Hepatocyte (in vitro differentiated cells): ENCODE measurements around the gene SASS6. TPM values are rescaled to one million over a fixed set of nuclear protein-coding genes. Genes with fewer than 3 reads are reported as not detected.
"Not testable (repeated sequence)": the region's sequence is repeated elsewhere in the genome, so short reads cannot be mapped to it uniquely, and the experiment has no call there.

Experiments used
- DNase-seq: peaks from one replicate; pipeline ENCODE4 v3.0.0-alpha.2; 2016; ENCODE audit warnings: low spot score
- H2AFZ ChIP-seq: fragments of 200-600 bp; sonication (generic); 2 replicates; pipeline ENCODE4 v1.6.0; 2016; ENCODE audit warnings: antibody characterized with exemption, mild to moderate bottlenecking
- H3K27ac ChIP-seq: fragments of 200-600 bp; sonication (generic); 2 replicates; pipeline ENCODE4 v1.5.1; 2016; ENCODE audit warnings: mild to moderate bottlenecking
- H3K27me3 ChIP-seq: fragments of 200-600 bp; sonication (generic); 2 replicates; pipeline ENCODE4 v1.6.1; 2016
- H3K36me3 ChIP-seq: fragments of 200-600 bp; sonication (generic); replicated peaks from 2 replicates; pipeline ENCODE4 v1.5.1; 2016; ENCODE audit warnings: low read depth; ENCODE audit not compliant: insufficient read depth
- H3K4me1 ChIP-seq: fragments of 200-600 bp; sonication (generic); 2 replicates; pipeline ENCODE4 v1.5.1; 2016; ENCODE audit warnings: mild to moderate bottlenecking, moderate library complexity; ENCODE audit not compliant: insufficient read depth
- H3K4me2 ChIP-seq: fragments of 200-600 bp; sonication (generic); 2 replicates; pipeline ENCODE4 v1.6.0; 2016
- H3K4me3 ChIP-seq: fragments of 200-600 bp; sonication (generic); 2 replicates; pipeline ENCODE4 v1.5.1; 2016; ENCODE audit warnings: mild to moderate bottlenecking
- H3K79me2 ChIP-seq: fragments of 200-600 bp; sonication (generic); 2 replicates; pipeline ENCODE4 v1.6.0; 2017; ENCODE audit warnings: mild to moderate bottlenecking
- H3K9me2 ChIP-seq: fragments of 200-600 bp; sonication (generic); replicated peaks from 2 replicates; pipeline ENCODE4 v1.6.0; 2017; ENCODE audit warnings: mild to moderate bottlenecking; ENCODE audit not compliant: insufficient read depth
- H3K9me3 ChIP-seq: fragments of 200-600 bp; sonication (generic); 2 replicates; pipeline ENCODE4 v1.5.1; 2016; ENCODE audit warnings: low read depth, mild to moderate bottlenecking
- H4K20me1 ChIP-seq: fragments of 200-600 bp; sonication (generic); 2 replicates; pipeline ENCODE4 v1.6.0; 2016; ENCODE audit warnings: mild to moderate bottlenecking; ENCODE audit not compliant: insufficient read depth, poor library complexity, severe bottlenecking
- EZH2 ChIP-seq: fragments of 200-600 bp; sonication (generic); IDR thresholded peaks from 2 replicates; pipeline ENCODE4 v1.6.1; 2016; ENCODE audit warnings: antibody characterized with exemption, mild to moderate bottlenecking, borderline replicate concordance
- EZH2phosphoT487 ChIP-seq: fragments of 200-600 bp; sonication (generic); IDR thresholded peaks from one replicate; pipeline ENCODE4 v1.6.1; 2018; ENCODE audit warnings: antibody characterized with exemption, mild to moderate bottlenecking, low read depth, moderate library complexity; ENCODE audit not compliant: unreplicated experiment, severe bottlenecking
- WGBS: methylation state at CpG from one replicate; pipeline ENCODE4 v1.1.6; 2016; ENCODE audit warnings: low lambda C conversion rate; ENCODE audit errors: missing lambda C conversion rate; 5-methylcytosine and 5-hydroxymethylcytosine counted together
- polyA plus RNA-seq: library from polyadenylated mRNA; unstranded; fragments of >200 nt; fragmentation: Nextera tagmentation; extraction: Ambion mirVana; gene quantifications from 2 replicates; pipeline ENCODE4 v1.2.1, GENCODE V29; 2016
- total RNA-seq: library from RNA; depleted of rRNA; stranded (reverse); fragments of >200 nt; gene quantifications from 2 replicates; pipeline ENCODE4 v1.2.3, GENCODE V29; 2014
- TF ChIP-seq, protein P1 (sequence below): fragments of 200-600 bp; sonication (generic); IDR thresholded peaks from 2 replicates; pipeline ENCODE4 v1.5.1; 2016; ENCODE audit warnings: antibody characterized with exemption, mild to moderate bottlenecking; ENCODE audit not compliant: poor library complexity

The SASS6 gene
- total and polyA plus RNA-seq, 2 experiments from 2014 or later: 1.9 to 4.5 TPM

DNA sequence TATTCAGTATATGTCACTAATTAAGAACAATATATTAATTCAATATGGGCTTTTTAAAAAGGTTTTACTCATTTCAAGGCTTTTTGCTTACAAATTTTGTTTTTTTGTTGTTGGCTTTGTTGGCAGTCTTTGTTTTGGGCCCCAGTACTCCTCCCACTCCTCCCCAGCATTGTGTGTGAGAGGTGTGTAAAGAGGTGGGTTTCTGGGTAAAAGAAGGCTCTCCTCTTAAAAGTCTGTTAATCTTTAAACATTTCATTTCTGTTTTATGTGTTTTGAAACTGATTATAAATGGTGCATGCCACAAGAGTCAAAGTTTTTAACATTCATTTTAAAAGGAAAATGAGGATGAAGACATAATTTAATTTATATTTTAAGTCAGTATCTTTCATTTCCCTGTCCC is 79.6 kb downstream of the SASS6 start:
- no peaks in the 10 kb centered on the region for H3K4me1 ChIP-seq
- no peak overlapping the region for H2AFZ ChIP-seq
- H3K79me2 ChIP-seq: peaks cover 95% of the 10 kb centered on the region
- no peak overlapping the region for H3K4me3 ChIP-seq
- H3K36me3 ChIP-seq: no peaks in the 10 kb centered on the region
- H3K27ac ChIP-seq: no peak overlapping the region
- no peaks in the 10 kb centered on the region for H3K9me2 ChIP-seq
- H4K20me1 ChIP-seq: peaks cover 21% of the 10 kb centered on the region
- TF ChIP-seq, protein P1, sequence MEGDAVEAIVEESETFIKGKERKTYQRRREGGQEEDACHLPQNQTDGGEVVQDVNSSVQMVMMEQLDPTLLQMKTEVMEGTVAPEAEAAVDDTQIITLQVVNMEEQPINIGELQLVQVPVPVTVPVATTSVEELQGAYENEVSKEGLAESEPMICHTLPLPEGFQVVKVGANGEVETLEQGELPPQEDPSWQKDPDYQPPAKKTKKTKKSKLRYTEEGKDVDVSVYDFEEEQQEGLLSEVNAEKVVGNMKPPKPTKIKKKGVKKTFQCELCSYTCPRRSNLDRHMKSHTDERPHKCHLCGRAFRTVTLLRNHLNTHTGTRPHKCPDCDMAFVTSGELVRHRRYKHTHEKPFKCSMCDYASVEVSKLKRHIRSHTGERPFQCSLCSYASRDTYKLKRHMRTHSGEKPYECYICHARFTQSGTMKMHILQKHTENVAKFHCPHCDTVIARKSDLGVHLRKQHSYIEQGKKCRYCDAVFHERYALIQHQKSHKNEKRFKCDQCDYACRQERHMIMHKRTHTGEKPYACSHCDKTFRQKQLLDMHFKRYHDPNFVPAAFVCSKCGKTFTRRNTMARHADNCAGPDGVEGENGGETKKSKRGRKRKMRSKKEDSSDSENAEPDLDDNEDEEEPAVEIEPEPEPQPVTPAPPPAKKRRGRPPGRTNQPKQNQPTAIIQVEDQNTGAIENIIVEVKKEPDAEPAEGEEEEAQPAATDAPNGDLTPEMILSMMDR: no peak
- TF ChIP-seq EZH2phosphoT487 (no peak), EZH2 (no peak)
- DNase-seq: no peak
- no peaks in the 10 kb centered on the region for H3K9me3 ChIP-seq
- no peak overlapping the region for H3K4me2 ChIP-seq
- H3K27me3 ChIP-seq: no peaks in the 10 kb centered on the region

DNA sequence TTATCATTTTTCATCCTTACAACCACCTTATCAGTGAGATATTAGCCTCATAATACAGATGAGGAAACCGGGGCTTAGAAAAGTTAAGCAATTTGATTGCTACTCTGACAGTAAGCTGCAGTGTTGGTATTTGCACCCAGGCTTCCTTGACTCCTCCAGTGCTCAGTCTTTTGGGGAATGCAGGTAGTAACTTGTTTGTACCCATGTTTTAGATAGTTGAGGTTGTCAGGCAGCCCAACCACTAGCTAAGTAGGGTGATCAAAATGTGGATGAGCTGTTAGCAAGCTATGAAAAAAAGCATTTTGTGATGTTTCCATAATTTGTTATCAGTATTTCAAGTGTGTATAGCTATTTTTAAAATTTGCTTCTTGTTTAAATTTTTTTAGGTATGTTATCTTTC is 80.8 kb downstream of the SASS6 start:
- 78% methylated on average over 1 of the region's 1 CpG for WGBS
- H3K9me2 ChIP-seq: no peaks in the 10 kb centered on the region
- DNase-seq: no peak
- H3K4me1 ChIP-seq: no peaks in the 10 kb centered on the region
- peaks cover 97% of the 10 kb centered on the region for H3K79me2 ChIP-seq
- peaks cover 32% of the 10 kb centered on the region for H4K20me1 ChIP-seq
- no peaks in the 10 kb centered on the region for H3K36me3 ChIP-seq
- H3K4me2 ChIP-seq: no peak overlapping the region
- H3K9me3 ChIP-seq: no peaks in the 10 kb centered on the region
- no peak overlapping the region for H3K4me3 ChIP-seq
- TF ChIP-seq, protein P1: no peak
- no peak for TF ChIP-seq EZH2
- no peak for TF ChIP-seq EZH2phosphoT487
- no peak overlapping the region for H2AFZ ChIP-seq
- no peaks in the 10 kb centered on the region for H3K27me3 ChIP-seq
- no peak overlapping the region for H3K27ac ChIP-seq

DNA sequence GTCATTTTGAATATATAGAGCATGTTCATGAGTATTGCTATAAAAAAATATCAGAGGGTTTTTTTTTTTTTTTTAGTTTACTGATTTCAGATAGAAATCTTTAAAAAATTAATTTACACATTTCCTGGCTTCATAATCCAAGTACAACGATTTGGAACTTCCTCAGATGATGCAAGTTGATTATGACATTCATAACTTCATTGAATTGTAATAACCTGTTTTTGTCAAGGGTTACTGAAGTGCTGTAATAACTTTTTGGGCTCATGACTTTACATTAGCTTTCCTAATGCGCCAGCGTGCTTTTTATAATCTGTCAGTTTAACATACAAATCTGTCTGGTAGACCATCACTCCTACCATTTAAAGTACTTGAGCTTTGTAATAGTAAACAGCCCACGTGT is 81.3 kb downstream of the SASS6 start:
- Histone ChIP-seq H4K20me1 (peaks cover 35% of the 10 kb centered on the region), H3K9me2 (no peaks in the 10 kb centered on the region), H3K36me3 (no peaks in the 10 kb centered on the region), H3K27me3 (no peaks in the 10 kb centered on the region), H3K9me3 (no peaks in the 10 kb centered on the region), H3K4me2 (no peak overlapping the region), H3K79me2 (peaks cover 97% of the 10 kb centered on the region), H2AFZ (no peak overlapping the region), H3K4me1 (no peaks in the 10 kb centered on the region), H3K27ac (no peak overlapping the region), H3K4me3 (no peak overlapping the region)
- WGBS: 89% methylated on average over 4 of the region's 4 CpGs
- no peak for DNase-seq
- TF ChIP-seq, protein P1: no peak
- TF ChIP-seq EZH2 (no peak), EZH2phosphoT487 (no peak)

DNA sequence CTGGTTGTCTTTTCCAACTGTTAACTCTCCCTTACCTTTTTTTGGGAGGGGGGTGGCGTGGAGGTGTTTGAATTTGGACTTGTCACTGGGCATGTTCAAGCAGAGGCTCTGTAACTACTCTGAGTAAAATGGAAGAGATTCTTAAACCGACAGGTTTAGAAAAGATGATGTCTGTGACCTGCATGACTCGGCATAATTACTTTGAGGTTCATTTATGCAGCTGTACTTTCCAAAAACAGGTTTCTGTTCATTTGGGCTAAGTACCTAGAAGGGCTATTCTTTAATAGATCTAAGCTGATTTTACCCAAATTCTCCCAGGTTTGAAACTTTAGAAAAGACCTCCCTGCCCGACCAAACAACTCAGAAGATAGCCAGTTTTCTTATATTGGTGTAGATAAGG is 82.6 kb downstream of the SASS6 start:
- TF ChIP-seq, protein P1: no peak
- TF ChIP-seq EZH2phosphoT487: no peak
- TF ChIP-seq EZH2: no peak
- Histone ChIP-seq H3K4me1 (no peaks in the 10 kb centered on the region), H3K9me2 (no peaks in the 10 kb centered on the region), H3K4me2 (no peak overlapping the region), H3K27me3 (no peaks in the 10 kb centered on the region), H4K20me1 (peaks cover 43% of the 10 kb centered on the region), H3K4me3 (no peak overlapping the region), H3K9me3 (no peaks in the 10 kb centered on the region), H2AFZ (no peak overlapping the region), H3K27ac (no peak overlapping the region), H3K79me2 (peaks cover 98% of the 10 kb centered on the region), H3K36me3 (no peaks in the 10 kb centered on the region)
- WGBS: 94% methylated on average over 4 of the region's 4 CpGs
- DNase-seq: no peak

DNA sequence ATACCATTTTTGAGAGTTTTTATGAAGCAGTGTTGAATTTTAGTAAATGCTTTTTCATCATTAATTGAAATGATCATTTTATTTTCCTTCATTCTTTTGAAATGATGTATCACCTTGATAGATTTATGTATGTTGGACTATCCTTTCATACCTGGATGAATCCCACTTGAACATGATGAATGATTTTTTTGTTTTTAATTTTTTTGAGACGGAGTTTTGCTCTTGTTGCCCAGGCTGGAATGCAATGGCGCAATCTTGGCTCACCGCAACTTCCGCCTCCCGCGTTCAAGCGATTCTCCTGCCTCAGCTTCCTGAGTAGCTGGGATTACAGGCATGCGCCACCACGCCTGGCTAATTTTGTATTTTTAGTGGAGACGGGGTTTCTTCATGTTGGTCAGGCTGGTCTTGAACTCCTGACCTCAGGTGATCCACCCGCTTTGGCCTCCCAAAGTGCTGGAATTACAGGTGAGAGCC is 85.5 kb downstream of the SASS6 start:
- H3K36me3 ChIP-seq, H3K4me1 ChIP-seq, H3K9me2 ChIP-seq, H2AFZ ChIP-seq, H3K27me3 ChIP-seq, H3K9me3 ChIP-seq, DNase-seq, H3K4me3 ChIP-seq, H3K4me2 ChIP-seq, H3K27ac ChIP-seq: not testable (repeated sequence)
- peaks cover 100% of the 10 kb centered on the region for H3K79me2 ChIP-seq
- H4K20me1 ChIP-seq: peaks cover 70% of the 10 kb centered on the region
- WGBS: 91% methylated on average over 10 of the region's 11 CpGs
